22Rv1 (cell line): ENCODE data around the gene CCL17.

Experiments
- H3K27ac ChIP-seq: fragments of 450-650 bp; 2 replicates; pipeline ENCODE4 v1.5.1; 2017
- CTCF ChIP-seq: fragments of 450-650 bp; IDR thresholded peaks from 2 replicates; pipeline ENCODE4 v1.5.1; 2017; ENCODE audit warnings: mild to moderate bottlenecking
- ZFX ChIP-seq: fragments of 450-650 bp; IDR thresholded peaks from 2 replicates; pipeline ENCODE4 v1.6.1; 2017; ENCODE audit warnings: antibody characterized with exemption, borderline replicate concordance

The CCL17 gene

GRCh38 chr16:57386381-57386951 lies 18.1 kb upstream of the CCL17 start:
- TF ChIP-seq ZFX = no peak
- TF ChIP-seq CTCF = no peak
- no peak overlapping the region for H3K27ac ChIP-seq

GRCh38 chr16:57387598-57388354 lies 16.8 kb upstream of the CCL17 start:
- TF ChIP-seq CTCF (no peak), ZFX (no peak)

GRCh38 chr16:57388359-57389086 lies 16.0 kb upstream of the CCL17 start:
- TF ChIP-seq CTCF (no peak), ZFX (no peak)
- no peak overlapping the region for H3K27ac ChIP-seq

More at GRCh38 chr16:57387598-57388354, 16.8 kb upstream of the CCL17 start:
- H3K27ac ChIP-seq = no peak overlapping the region

GRCh38 chr16:57389087-57389468 lies 15.5 kb upstream of the CCL17 start:
- no peak for TF ChIP-seq CTCF
- TF ChIP-seq ZFX = no peak
- H3K27ac ChIP-seq = no peak overlapping the region

GRCh38 chr16:57390636-57391295 lies 13.8 kb upstream of the CCL17 start:
- TF ChIP-seq ZFX (no peak), CTCF (no peak)
- H3K27ac ChIP-seq = no peak overlapping the region

- H3K27ac ChIP-seq = no peak overlapping the region
- no peak for TF ChIP-seq CTCF
- no peak for TF ChIP-seq ZFX
Measured at GRCh38 chr16:57391300-57391699, 13.3 kb upstream of the CCL17 start.

- no peak overlapping the region for H3K27ac ChIP-seq
- TF ChIP-seq ZFX (no peak), CTCF (no peak)
Measured at GRCh38 chr16:57391708-57392107, 12.9 kb upstream of the CCL17 start.
